MM.1S (cell line): Measurements from ENCODE around the gene TMSB10.

Experiments used
- EZH2 ChIP-seq: fragments of 300-600 bp; sonication (generic); optimal IDR thresholded peaks from 2 replicates; pipeline ENCODE3; 2017; ENCODE audit warnings: low read depth, mild to moderate bottlenecking, antibody characterized with exemption, low read length, mixed read lengths
- TF ChIP-seq, protein P1 (sequence below): fragments of 300-600 bp; sonication (generic); IDR thresholded peaks from 2 replicates; pipeline ENCODE4 v1.5.1; 2016; ENCODE audit warnings: antibody characterized with exemption, low read length, mixed read lengths

GRCh38 chr2:84925724-84926376, 20.4 kb downstream of the TMSB10 start:
- TF ChIP-seq, protein P1, sequence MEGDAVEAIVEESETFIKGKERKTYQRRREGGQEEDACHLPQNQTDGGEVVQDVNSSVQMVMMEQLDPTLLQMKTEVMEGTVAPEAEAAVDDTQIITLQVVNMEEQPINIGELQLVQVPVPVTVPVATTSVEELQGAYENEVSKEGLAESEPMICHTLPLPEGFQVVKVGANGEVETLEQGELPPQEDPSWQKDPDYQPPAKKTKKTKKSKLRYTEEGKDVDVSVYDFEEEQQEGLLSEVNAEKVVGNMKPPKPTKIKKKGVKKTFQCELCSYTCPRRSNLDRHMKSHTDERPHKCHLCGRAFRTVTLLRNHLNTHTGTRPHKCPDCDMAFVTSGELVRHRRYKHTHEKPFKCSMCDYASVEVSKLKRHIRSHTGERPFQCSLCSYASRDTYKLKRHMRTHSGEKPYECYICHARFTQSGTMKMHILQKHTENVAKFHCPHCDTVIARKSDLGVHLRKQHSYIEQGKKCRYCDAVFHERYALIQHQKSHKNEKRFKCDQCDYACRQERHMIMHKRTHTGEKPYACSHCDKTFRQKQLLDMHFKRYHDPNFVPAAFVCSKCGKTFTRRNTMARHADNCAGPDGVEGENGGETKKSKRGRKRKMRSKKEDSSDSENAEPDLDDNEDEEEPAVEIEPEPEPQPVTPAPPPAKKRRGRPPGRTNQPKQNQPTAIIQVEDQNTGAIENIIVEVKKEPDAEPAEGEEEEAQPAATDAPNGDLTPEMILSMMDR: peak; percentile 99
- no peak for TF ChIP-seq EZH2
